Psoas muscle (tissue), 8 donors: ENCODE measurements around the gene WDSUB1. TPM values are rescaled to one million over a fixed set of nuclear protein-coding genes. Genes with fewer than 3 reads are reported as not detected.

Experiments used
- ATAC-seq, 4 donors: fragments of 200-7000 bp; cut with Tn5 transposase; one replicate each; pipeline ENCODE4 v1.9.1; 2020; ENCODE audit warnings: moderate library complexity in 3 of 4, mild to moderate bottlenecking in 2 of 4
- DNase-seq, 2 donors: peaks; one replicate each; pipeline ENCODE4 v3.0.0-alpha.2; 2020
- H3K27ac ChIP-seq: fragments of 200-600 bp; one replicate; pipeline ENCODE4 v1.8.0; 2022
- H3K27me3 ChIP-seq, 3 donors: fragments of 200-600 bp in 1 of 3; one replicate each; pipeline versions ENCODE4 v1.6.1 to v1.8.0; 2013 to 2022; ENCODE audit warnings: low read length in 2 of 3, mild to moderate bottlenecking in 2 of 3, moderate library complexity in 1 of 3; ENCODE audit not compliant: insufficient read depth in 3 of 3
- H3K36me3 ChIP-seq, 2 donors: fragments of 200-600 bp in 1 of 2; one replicate each; pipeline versions ENCODE4 v1.6.1 to v1.8.0; 2013 to 2022; ENCODE audit warnings: low read depth in 1 of 2, mild to moderate bottlenecking in 1 of 2, moderate library complexity in 1 of 2; ENCODE audit not compliant: insufficient read depth in 1 of 2
- H3K4me1 ChIP-seq: fragments of 200-600 bp; one replicate; pipeline ENCODE4 v1.8.0; 2022
- H3K4me3 ChIP-seq: fragments of 200-600 bp; one replicate; pipeline ENCODE4 v1.8.0; 2022; ENCODE audit warnings: mild to moderate bottlenecking
- H3K9me3 ChIP-seq: fragments of 200-600 bp; one replicate; pipeline ENCODE4 v1.8.0; 2022
- CTCF ChIP-seq: fragments of 200-600 bp; IDR thresholded peaks from one replicate; pipeline ENCODE4 v1.8.0; 2022; ENCODE audit warnings: antibody characterized with exemption
- WGBS, 3 donors: extraction: QIAGEN DNeasy Blood & Tissue Kit; methylation state at CpG; one replicate each; pipeline versions ENCODE4 v1.1.6 to v1.1.7; 2013; 5-methylcytosine and 5-hydroxymethylcytosine counted together
- intact Hi-C, 2 donors: fragments of 100-400 bp; cut with DNase I; formaldehyde crosslinking; loops; one replicate each; pipeline versions ENCODE4 v1.11.0 to v1.14.2; 2022
- polyA plus RNA-seq, 3 donors: library from polyadenylated mRNA; stranded (reverse); fragments of 200-250 nt; gene quantifications; one replicate each; pipeline ENCODE4 v1.2.3, GENCODE V29; 2013
- total RNA-seq, 4 donors: library from RNA; stranded (reverse); fragmentation: NEBNext Ultra II Directional in 2 of 4; extraction: Animal tissue kit (Norgen Biotek cat#: 25700) in 2 of 4; gene quantifications; one replicate each; pipeline versions ENCODE4 v1.2.1 to v1.2.4, GENCODE V29; 2021 to 2023
- donor health status: healthy with polysubstance abuse.
- donor health status: DM: no; HTN: no; CAD: no; lungs with moderate emphysema.
- donor health status: Bipolar disorder and iron deficiency.
- donor health status: healthy.
- donor health status: DM: yes; HTN: yes; CAD: no.
- donor health status: DM: no; HTN: no; CAD: no.
- donor health status: DM: no; HTN: no; CAD: no.
- donor health status: DM: yes; HTN: yes; CAD: no.

The WDSUB1 gene
- total and polyA plus RNA-seq, 7 donors, result 3.5 to 4.9 (median 4.4) TPM

- no peaks in the 10 kb centered on the region for H3K4me1 ChIP-seq
- whole genome bisulfite sequencing, 3 donors, result 95 to 98% (median 97%) methylated on average over 4 of the region's 4 CpGs
- ATAC-seq (no peak), DNase-seq (no peak)
- no peaks in the 10 kb centered on the region for H3K27me3 ChIP-seq
- H3K9me3 ChIP-seq, result no peaks in the 10 kb centered on the region
- TF ChIP-seq CTCF, result no peak
- intact Hi-C loops, result no loop called here
- H3K36me3 ChIP-seq, result peaks cover 0 to 13% of the 10 kb centered on the region in 2 donors
- H3K27ac ChIP-seq, result no peak overlapping the region
- no peak overlapping the region for H3K4me3 ChIP-seq
These were observed 100.0 kb downstream of the WDSUB1 start for GRCh38 chr2:159186462-159186861.
